B cell (primary cell): ENCODE results near the gene HTR1D. TPM values are rescaled to one million over a fixed set of nuclear protein-coding genes. Genes with fewer than 3 reads are reported as not detected.

Source experiments
- ATAC-seq: fragments of 200-7000 bp; cut with Tn5 transposase; one replicate; pipeline ENCODE4 v1.10.0; 2021; ENCODE audit warnings: low read depth, mild to moderate bottlenecking, moderate number of reproducible peaks, moderate library complexity
- CTCF ChIA-PET: fragments of 350-600 bp; sonication (Branson Sonifier 250); formaldehyde crosslinking; loops from one replicate; lab custom pipeline; 2021; ENCODE audit warnings: antibody characterized with exemption, inconsistent platforms; lab: Charles Lee
- POLR2A ChIA-PET: fragments of 350-600 bp; sonication (Branson Sonifier 250); formaldehyde crosslinking; loops from one replicate; lab custom pipeline; 2021; ENCODE audit warnings: antibody characterized with exemption; lab: Charles Lee
- DNase-seq: peaks from one replicate; pipeline ENCODE4 v3.0.0; 2013
- H2AFZ ChIP-seq: 2 replicates; pipeline ENCODE4 v1.6.1; 2012; ENCODE audit warnings: mild to moderate bottlenecking, low read depth, low read length; ENCODE audit not compliant: insufficient read depth, poor library complexity, severe bottlenecking
- H3K27ac ChIP-seq, 2 donors: 1 replicate in 1 of 2; 2 replicates in 1 of 2; pipeline ENCODE4 v1.5.1; 2012 to 2013; ENCODE audit warnings: low read length in 2 of 2, mild to moderate bottlenecking in 2 of 2, moderate library complexity in 1 of 2
- H3K27me3 ChIP-seq, 4 experiments: fragments of 200-600 bp in 1 of 4; sonication (generic) in 1 of 4; replicated peaks in 1 of 4; 1 replicate in 2 of 4; 2 replicates in 2 of 4; pipeline versions ENCODE4 v1.6.1 to v1.7.0; 2013 to 2016; ENCODE audit warnings: low read length in 3 of 4, mild to moderate bottlenecking in 2 of 4, mixed read lengths in 1 of 4, moderate library complexity in 1 of 4; ENCODE audit not compliant: insufficient read depth in 4 of 4, control insufficient read depth in 3 of 4; ENCODE audit errors: control extremely low read depth in 1 of 4
- H3K36me3 ChIP-seq, 2 experiments: replicated peaks in 1 of 2; 1 replicate in 1 of 2; 2 replicates in 1 of 2; pipeline versions ENCODE4 v1.6.1 to v1.7.1; 2013; ENCODE audit warnings: low read length in 1 of 2; ENCODE audit not compliant: insufficient read depth in 2 of 2, control insufficient read depth in 1 of 2; ENCODE audit errors: control extremely low read depth in 1 of 2, extremely low read depth in 1 of 2
- H3K4me1 ChIP-seq, 2 donors: fragments of 200-600 bp in 1 of 2; sonication (generic) in 1 of 2; 1 replicate in 1 of 2; 2 replicates in 1 of 2; pipeline versions ENCODE4 v1.5.1 to v1.6.1; 2013 to 2017; ENCODE audit warnings: low read length in 2 of 2; ENCODE audit not compliant: control insufficient read depth in 2 of 2, insufficient read depth in 2 of 2
- H3K4me2 ChIP-seq: replicated peaks from 2 replicates; pipeline ENCODE3; 2012; ENCODE audit warnings: mild to moderate bottlenecking, low read depth, low read length; ENCODE audit not compliant: poor library complexity, severe bottlenecking
- H3K4me3 ChIP-seq, 5 experiments: fragments of 200-600 bp in 1 of 5; sonication (generic) in 1 of 5; 1 replicate in 3 of 5; 2 replicates in 2 of 5; pipeline versions ENCODE4 v1.5.1 to v1.7.0; 2011 to 2016; ENCODE audit warnings: low read length in 4 of 5, mild to moderate bottlenecking in 4 of 5, low read depth in 2 of 5, control low read depth in 1 of 5, moderate library complexity in 1 of 5; ENCODE audit not compliant: insufficient read depth in 1 of 5; ENCODE audit errors: control extremely low read depth in 1 of 5, extremely low read depth in 1 of 5
- H3K79me2 ChIP-seq: fragments of 200-600 bp; sonication (generic); one replicate; pipeline ENCODE4 v1.6.0; 2016; ENCODE audit warnings: low read length; ENCODE audit not compliant: control insufficient read depth, insufficient read depth
- H3K9ac ChIP-seq: fragments of 200-600 bp; sonication (generic); 2 replicates; pipeline ENCODE4 v1.6.1; 2017; ENCODE audit warnings: mild to moderate bottlenecking, low read length, moderate library complexity
- H3K9me3 ChIP-seq, 3 donors: one replicate each; pipeline versions ENCODE4 v1.6.1 to v1.7.1; 2013; ENCODE audit warnings: low read length in 2 of 3; ENCODE audit not compliant: control insufficient read depth in 2 of 3, insufficient read depth in 1 of 3; ENCODE audit errors: control extremely low read depth in 1 of 3
- H4K20me1 ChIP-seq: 2 replicates; pipeline ENCODE4 v1.6.0; 2012; ENCODE audit warnings: mild to moderate bottlenecking, low read length; ENCODE audit not compliant: insufficient read depth, control insufficient read depth, poor library complexity, severe bottlenecking
- H3K27ac Mint-ChIP-seq: one replicate; pipeline ENCODE4 v1.8.0; 2021; ENCODE audit warnings: mixed read lengths
- H3K27me3 Mint-ChIP-seq: one replicate; pipeline ENCODE4 v1.8.0; 2021; ENCODE audit warnings: mixed read lengths
- H3K4me1 Mint-ChIP-seq: one replicate; pipeline ENCODE4 v1.8.0; 2021; ENCODE audit warnings: mixed read lengths
- H3K4me3 Mint-ChIP-seq: one replicate; pipeline ENCODE4 v1.8.0; 2021; ENCODE audit warnings: mixed read lengths
- H3K9me3 Mint-ChIP-seq: one replicate; pipeline ENCODE4 v1.8.0; 2022; ENCODE audit warnings: mixed read lengths; ENCODE audit not compliant: insufficient read depth
- EZH2 ChIP-seq: IDR thresholded peaks from 2 replicates; pipeline ENCODE4 v1.6.1; 2012; ENCODE audit warnings: borderline replicate concordance, low read depth, mild to moderate bottlenecking, moderate library complexity, low read length; ENCODE audit not compliant: insufficient read depth, poor library complexity, severe bottlenecking
- WGBS: methylation state at CpG from one replicate; pipeline ENCODE4 v1.1.5; 2013; ENCODE audit warnings: missing lambda C conversion rate; ENCODE audit not compliant: insufficient coverage; 5-methylcytosine and 5-hydroxymethylcytosine counted together
- intact Hi-C: fragments of 100-400 bp; cut with micrococcal nuclease; formaldehyde crosslinking; loops from one replicate; pipeline ENCODE4 v1.10.0; 2022
- polyA plus RNA-seq: library from polyadenylated mRNA; depleted of rRNA; stranded (reverse); fragments of >200 nt; gene quantifications from 2 replicates; pipeline ENCODE4 v1.2.3, GENCODE V29; 2012
- total RNA-seq, 2 donors: library from RNA; stranded (reverse); fragments of 120-200 nt in 1 of 2; gene quantifications; 1 replicate in 1 of 2; 2 replicates in 1 of 2; pipeline versions ENCODE4 v1.2.3 to v1.2.4, GENCODE V29; 2013 to 2022
- TF ChIP-seq, protein P1 (sequence below): fragments of 200-600 bp; IDR thresholded peaks from one replicate; pipeline ENCODE4 v1.8.0; 2022; ENCODE audit warnings: antibody characterized with exemption, mild to moderate bottlenecking

HTR1D gene
- total and polyA plus RNA-seq, 2 donors (not counting 1 experiment from before 2014, with no cell fraction given) = not detected

- ChIA-PET POLR2A (no interaction called here), CTCF (interaction anchor here (0.7 to 18.4 kb wide), 6 partner anchors 11 to 460 kb away, joined by 3 to 884 read pairs (median 4); no protein-coding TSS in a partner anchor)
- H2AFZ ChIP-seq = peak overlapping the region; percentile 85
- WGBS = 2% methylated on average over 62 of the region's 62 CpGs
- Mint-ChIP-seq H3K27me3 (no peaks in the 10 kb centered on the region), H3K27ac (peak overlapping the region; percentile 85), H3K4me3 (peak overlapping the region; percentile 87), H3K4me1 (peaks cover 38% of the 10 kb centered on the region), H3K9me3 (no peaks in the 10 kb centered on the region)
- H3K27ac ChIP-seq = peak overlapping the region; percentile 51 to 61
- no peaks in the 10 kb centered on the region for H3K27me3 ChIP-seq
- peak; percentile 95 for ATAC-seq
- TF ChIP-seq, protein P1, sequence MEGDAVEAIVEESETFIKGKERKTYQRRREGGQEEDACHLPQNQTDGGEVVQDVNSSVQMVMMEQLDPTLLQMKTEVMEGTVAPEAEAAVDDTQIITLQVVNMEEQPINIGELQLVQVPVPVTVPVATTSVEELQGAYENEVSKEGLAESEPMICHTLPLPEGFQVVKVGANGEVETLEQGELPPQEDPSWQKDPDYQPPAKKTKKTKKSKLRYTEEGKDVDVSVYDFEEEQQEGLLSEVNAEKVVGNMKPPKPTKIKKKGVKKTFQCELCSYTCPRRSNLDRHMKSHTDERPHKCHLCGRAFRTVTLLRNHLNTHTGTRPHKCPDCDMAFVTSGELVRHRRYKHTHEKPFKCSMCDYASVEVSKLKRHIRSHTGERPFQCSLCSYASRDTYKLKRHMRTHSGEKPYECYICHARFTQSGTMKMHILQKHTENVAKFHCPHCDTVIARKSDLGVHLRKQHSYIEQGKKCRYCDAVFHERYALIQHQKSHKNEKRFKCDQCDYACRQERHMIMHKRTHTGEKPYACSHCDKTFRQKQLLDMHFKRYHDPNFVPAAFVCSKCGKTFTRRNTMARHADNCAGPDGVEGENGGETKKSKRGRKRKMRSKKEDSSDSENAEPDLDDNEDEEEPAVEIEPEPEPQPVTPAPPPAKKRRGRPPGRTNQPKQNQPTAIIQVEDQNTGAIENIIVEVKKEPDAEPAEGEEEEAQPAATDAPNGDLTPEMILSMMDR = peak; percentile 14
- TF ChIP-seq EZH2 = no peak
- no peaks in the 10 kb centered on the region for H4K20me1 ChIP-seq
- H3K9ac ChIP-seq = peak overlapping the region; percentile 74
- peak; percentile 86 for DNase-seq
- H3K79me2 ChIP-seq = no peaks in the 10 kb centered on the region
- no peaks in the 10 kb centered on the region for H3K9me3 ChIP-seq
- H3K4me3 ChIP-seq = peak overlapping the region; percentile 46 to 70 (median 65)
- H3K4me1 ChIP-seq = peaks cover 25 to 26% of the 10 kb centered on the region in 2 donors
- no peaks in the 10 kb centered on the region for H3K36me3 ChIP-seq
- intact Hi-C loops = loop anchor here (1.0 kb wide), 1 partner anchor 9 kb away; the partner anchor contains the start of gene LUZP1
- H3K4me2 ChIP-seq = peak overlapping the region; percentile 92
Observed at GRCh38 chr1:23177438-23178380, 39.6 kb downstream of the HTR1D start.
